Subcutaneous adipose tissue (tissue), 4 donors: Measurements from ENCODE around the gene RNF8. TPM values are rescaled to one million over a fixed set of nuclear protein-coding genes. Genes with fewer than 3 reads are reported as not detected.

Experiments
- total RNA-seq, 4 donors: library from RNA; depleted of rRNA; stranded (reverse); fragments of >200 nt; gene quantifications; one replicate each; pipeline ENCODE4 v1.1.0, GENCODE V29; 2016
- TF ChIP-seq, protein P1 (sequence below): fragments of 450-650 bp; IDR thresholded peaks from one replicate; pipeline ENCODE4 v1.5.1; 2016; ENCODE audit warnings: low read depth, mild to moderate bottlenecking, control low read depth, antibody characterized with exemption, moderate library complexity

Gene RNF8
- total RNA-seq, 4 donors from 2014 or later: 8.8 to 15.0 (median 14.1) TPM

DNA sequence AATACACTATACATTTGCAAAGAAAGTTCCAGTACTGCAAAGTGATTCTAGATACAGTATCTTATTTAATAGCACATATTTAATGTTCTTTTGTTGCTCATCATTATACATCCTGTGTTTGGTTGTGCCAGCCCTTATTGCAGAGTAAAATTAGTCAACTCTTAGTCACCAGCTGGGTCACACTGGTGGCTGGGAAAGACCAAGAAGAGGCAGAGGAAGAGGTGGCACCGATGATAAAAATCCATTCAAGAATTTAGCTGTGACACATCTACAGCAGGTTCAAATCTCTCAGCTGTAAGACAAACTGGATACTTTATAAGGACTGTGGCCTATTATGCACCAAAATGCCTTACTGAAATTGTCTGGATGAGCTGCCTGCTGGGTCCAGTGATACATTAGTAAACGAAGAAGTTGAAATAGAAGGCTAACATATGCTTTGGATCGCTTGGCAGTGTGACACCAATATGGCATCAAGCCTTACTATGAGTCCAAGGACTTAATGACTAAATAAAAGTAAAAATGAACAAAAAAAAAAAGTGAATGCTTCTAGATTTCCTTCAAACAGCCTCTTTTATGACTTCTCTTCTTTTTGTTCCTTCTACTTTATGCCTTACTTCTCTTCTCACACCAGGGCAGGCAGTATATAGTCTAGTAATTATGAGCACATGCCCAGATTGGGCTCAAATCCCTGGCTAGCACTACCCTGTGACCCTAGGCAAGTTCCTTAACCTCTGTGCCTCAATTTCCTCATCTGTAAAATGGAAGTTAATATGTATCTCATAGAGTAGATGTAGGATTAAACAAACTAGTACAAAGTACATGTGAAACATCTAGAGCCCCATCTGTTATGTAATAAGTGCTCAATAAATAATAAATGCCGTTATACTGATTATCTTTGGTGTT is 29.4 kb upstream of the RNF8 start:
- TF ChIP-seq, protein P1, sequence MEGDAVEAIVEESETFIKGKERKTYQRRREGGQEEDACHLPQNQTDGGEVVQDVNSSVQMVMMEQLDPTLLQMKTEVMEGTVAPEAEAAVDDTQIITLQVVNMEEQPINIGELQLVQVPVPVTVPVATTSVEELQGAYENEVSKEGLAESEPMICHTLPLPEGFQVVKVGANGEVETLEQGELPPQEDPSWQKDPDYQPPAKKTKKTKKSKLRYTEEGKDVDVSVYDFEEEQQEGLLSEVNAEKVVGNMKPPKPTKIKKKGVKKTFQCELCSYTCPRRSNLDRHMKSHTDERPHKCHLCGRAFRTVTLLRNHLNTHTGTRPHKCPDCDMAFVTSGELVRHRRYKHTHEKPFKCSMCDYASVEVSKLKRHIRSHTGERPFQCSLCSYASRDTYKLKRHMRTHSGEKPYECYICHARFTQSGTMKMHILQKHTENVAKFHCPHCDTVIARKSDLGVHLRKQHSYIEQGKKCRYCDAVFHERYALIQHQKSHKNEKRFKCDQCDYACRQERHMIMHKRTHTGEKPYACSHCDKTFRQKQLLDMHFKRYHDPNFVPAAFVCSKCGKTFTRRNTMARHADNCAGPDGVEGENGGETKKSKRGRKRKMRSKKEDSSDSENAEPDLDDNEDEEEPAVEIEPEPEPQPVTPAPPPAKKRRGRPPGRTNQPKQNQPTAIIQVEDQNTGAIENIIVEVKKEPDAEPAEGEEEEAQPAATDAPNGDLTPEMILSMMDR: no peak

DNA sequence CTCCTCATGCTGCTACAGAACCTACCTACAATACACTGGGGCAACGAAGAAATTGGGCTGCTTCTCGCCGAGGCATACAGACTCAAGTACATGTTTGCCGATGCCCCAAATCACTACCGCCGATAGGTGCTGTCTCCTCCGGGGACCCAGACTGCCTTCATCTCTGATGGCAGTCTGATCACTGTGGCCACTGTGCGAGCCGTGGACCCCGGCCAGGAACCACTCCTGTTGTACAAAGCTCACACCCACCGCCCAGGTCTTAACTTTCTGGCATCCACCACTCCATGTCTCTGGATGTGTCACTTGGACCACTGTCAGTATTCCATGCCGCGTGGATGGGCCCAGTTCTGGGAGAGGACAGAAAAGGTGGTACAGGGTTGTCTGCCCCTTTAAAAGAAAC is 22.7 kb upstream of the RNF8 start:
- TF ChIP-seq, protein P1: no peak

DNA sequence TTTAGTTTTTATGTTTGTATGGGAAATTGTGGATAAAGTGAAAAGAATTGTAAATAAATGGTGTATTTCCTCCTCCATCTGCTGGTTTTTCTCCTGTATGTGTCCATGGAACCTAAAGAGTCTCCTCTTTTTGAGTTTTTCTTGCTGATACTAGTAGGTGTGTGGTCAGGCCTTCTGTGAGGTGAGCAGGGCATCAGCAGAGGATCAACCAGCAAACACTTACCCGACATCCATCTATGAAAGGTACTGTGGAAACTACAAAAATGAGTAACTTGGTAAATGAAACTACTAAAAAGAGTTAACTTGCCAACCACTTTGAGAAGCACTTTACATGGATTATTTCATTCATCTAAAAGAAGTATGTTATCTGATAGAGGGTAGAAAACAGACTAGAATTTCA is 20.9 kb upstream of the RNF8 start:
- TF ChIP-seq, protein P1: no peak

DNA sequence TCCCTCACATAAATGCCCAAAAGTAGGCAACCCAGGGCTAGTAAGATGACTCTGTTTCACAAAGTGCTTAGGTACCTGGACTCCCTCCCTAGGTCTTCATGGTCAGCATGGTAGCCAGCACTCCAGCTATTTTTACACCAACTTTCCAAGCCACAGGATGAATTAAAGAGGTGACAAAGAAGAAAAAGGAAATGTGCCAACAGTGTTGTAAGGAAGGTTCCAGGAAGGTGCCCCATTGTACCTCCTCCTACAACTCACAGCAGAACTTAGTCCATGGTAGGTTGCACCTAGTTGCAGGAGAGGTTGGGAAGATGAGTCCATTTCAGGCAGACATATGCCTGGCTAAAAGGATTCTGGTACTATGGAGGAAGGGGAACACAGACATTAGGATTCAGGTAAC is 19.7 kb upstream of the RNF8 start:
- TF ChIP-seq, protein P1: no peak

DNA sequence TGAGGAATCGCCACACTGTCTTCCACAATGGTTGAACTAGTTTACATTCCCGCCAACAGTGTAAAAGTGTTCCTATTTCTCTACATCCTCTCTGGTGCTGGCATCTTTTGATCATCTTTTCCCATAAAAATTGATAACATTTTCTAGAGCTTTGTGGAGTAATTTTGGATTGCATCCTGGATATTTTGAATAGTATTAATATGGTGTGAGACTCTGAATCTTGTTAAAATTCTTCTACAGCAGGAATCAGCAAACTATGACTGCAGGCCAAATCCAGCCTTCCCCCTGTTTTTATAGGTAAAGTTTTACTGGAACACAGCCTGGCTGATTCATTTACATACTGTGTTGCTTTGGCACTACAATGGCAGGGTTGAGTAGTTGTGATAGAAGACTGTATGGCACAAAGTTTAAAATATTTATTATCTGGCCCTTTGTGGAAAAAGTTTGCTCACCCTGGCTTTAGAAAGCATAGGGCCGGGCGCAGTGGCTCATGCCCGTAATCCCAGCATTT is 15.0 kb upstream of the RNF8 start:
- TF ChIP-seq, protein P1: no peak

DNA sequence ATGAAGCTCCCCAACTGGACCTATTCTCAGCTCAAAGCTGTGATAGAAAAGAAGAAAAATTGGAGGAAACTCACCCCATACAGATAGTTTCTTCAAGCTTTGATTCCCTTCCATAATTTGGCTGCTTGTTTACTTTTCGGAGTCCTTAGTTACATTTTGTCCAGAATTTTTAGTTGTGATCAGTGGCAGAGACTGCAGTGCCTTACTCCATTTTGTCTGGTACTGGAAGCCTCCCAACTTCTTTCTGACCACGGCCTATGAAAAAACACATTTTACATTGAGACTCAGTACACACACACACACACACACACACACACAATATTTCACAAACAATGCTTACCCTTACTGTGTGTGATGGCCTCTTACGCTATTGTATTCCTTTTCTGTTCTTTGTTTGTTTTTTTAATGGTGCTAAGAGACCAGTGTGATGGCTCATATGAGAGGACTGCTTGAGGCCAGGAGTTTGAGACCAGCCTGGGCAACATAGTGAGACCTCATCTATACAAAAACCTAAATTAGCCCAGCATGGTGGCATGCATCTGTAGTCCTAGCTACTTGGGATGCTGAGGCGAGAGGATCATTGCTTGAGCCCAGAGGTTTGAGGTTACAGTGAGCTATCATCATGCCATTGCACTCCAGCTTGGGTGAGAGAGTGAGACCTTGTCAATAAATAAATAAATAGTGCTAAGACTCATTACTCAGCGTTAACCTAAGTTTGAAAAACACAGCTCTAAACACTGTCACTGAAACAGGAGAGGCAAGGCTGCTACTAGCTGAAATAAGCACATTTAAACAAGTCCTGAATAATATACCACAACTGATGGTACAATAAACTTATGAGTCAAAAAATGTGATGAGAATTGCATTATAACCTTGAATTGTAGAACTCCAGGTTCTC is 13.8 kb upstream of the RNF8 start:
- TF ChIP-seq, protein P1: no peak

DNA sequence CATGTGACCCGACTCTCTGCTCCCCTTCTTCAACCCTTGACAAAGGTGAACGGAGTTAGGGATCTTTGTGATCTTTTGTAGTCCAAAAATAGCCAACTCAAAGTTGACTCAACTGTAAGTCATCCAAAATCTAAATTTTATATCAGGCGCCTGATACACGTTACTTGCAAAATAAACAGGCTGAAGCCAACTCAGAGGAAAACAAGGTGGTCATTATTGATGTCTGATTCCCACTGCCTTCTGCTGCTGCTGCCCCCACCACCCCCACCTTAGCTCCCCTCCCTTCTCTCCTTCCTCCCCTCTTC is 13.2 kb upstream of the RNF8 start:
- TF ChIP-seq, protein P1: no peak
